ENCODE measurements around the gene ATP5F1D. TPM values are rescaled to one million over a fixed set of nuclear protein-coding genes. Genes with fewer than 3 reads are reported as not detected.

Gene ATP5F1D
- total RNA-seq, 1 experiment from 2014 or later = 179 TPM

GRCh38 chr19:1248139-1248785 lies 6.7 kb downstream of the ATP5F1D start, which contains the start of gene MIDN:
Gene MIDN, plus strand, starts transcription at chr19:1248583. Its CDS starts 1,714 bp downstream, at chr19:1250297.
- Histone ChIP-seq H3K23me2 (ENCODE audit: insufficient read length, low read depth, low read length, poor library complexity, severe bottlenecking) (peaks cover 12% of the 10 kb centered on the region), H3K9me3 (ENCODE audit: control insufficient read depth, low read depth, low read length) (no peaks in the 10 kb centered on the region), H3K27ac (ENCODE audit: insufficient read length, low read depth, low read length) (no peak within 1 kb of the TSS), H3K56ac (ENCODE audit: insufficient read length, low read depth, low read length) (no peak within 1 kb of the TSS), H4K91ac (ENCODE audit: insufficient read length, low read depth, low read length) (no peak within 1 kb of the TSS), H3K4ac (ENCODE audit: low read depth, low read length) (no peak within 1 kb of the TSS; the same call in 1 of the 2 replicates), H3K14ac (ENCODE audit: insufficient read depth, low read length) (peak within 1 kb of the TSS; percentile 90; the same call in 1 of the 2 replicates), H3K79me2 (ENCODE audit: insufficient read depth, low read length) (peaks cover 11% of the 10 kb centered on the region; the same call in 1 of the 2 replicates), H2BK20ac (ENCODE audit: low read depth, low read length, poor library complexity, severe bottlenecking) (no peak within 1 kb of the TSS), H3K9ac (ENCODE audit: extremely low read depth, insufficient read length, low read length) (peak within 1 kb of the TSS; percentile 59), H2BK15ac (ENCODE audit: low read depth, low read length) (no peak within 1 kb of the TSS; the same call in 1 of the 2 replicates), H2BK120ac (ENCODE audit: low read depth, low read length, poor library complexity, severe bottlenecking) (peak within 1 kb of the TSS; percentile 64), H4K5ac (ENCODE audit: insufficient read length, low read depth, low read length) (no peak within 1 kb of the TSS), H3K4me1 (ENCODE audit: insufficient read depth, low read length) (no peaks in the 10 kb centered on the region; the same call in 1 of the 2 replicates), H3K27me3 (ENCODE audit: insufficient read depth, low read length) (no peaks in the 10 kb centered on the region), H2BK5ac (ENCODE audit: insufficient read length, low read length) (no peak within 1 kb of the TSS), H3K23ac (ENCODE audit: insufficient read length, low read depth, low read length) (no peak within 1 kb of the TSS), H3K18ac (ENCODE audit: insufficient read length, low read depth, low read length) (peak within 1 kb of the TSS; percentile 94), H3K4me2 (ENCODE audit: insufficient read depth, insufficient read length, low read length) (peak within 1 kb of the TSS; percentile 4), H2BK12ac (ENCODE audit: insufficient read length, low read depth, low read length) (no peak within 1 kb of the TSS), H3T11ph (ENCODE audit: low read length) (no peak within 1 kb of the TSS), H3K79me1 (ENCODE audit: insufficient read depth, low read depth, low read length, poor library complexity, severe bottlenecking) (no peaks in the 10 kb centered on the region), H2AK5ac (ENCODE audit: insufficient read length, low read length) (no peak within 1 kb of the TSS), H4K20me1 (ENCODE audit: control insufficient read depth, insufficient read depth, insufficient read length) (no peaks in the 10 kb centered on the region), H2AFZ (ENCODE audit: low read length) (no peak within 1 kb of the TSS), H4K8ac (replicated peaks; ENCODE audit: insufficient read length, low read depth, low read length) (no peak within 1 kb of the TSS)
- Mint-ChIP-seq H3K4me3 (peak within 1 kb of the TSS; percentile 81 to 88), H3K27me3 (ENCODE audit: low read depth) (no peaks in the 10 kb centered on the region), H3K9me3 (no peaks in the 10 kb centered on the region), H3K4me1 (peaks cover 2 to 18% of the 10 kb centered on the region in 2 experiments), H3K27ac (peak within 1 kb of the TSS; percentile 82 to 96 (median 95); a peak in 5 of 7 replicates), H3K36me3 (ENCODE audit: insufficient read depth in 1 of 3, low read depth in 3 of 3) (peaks cover 4 to 20% (median 8%) of the 10 kb centered on the region in 3 experiments; a peak in 6 of 7 replicates)
- DNase-seq = peak; percentile 86
- peak; percentile 63 for TF ChIP-seq CTCF (conservative IDR thresholded peaks at IDR 0.05)
- WGBS (ENCODE audit: extremely low coverage, insufficient read length, low lambda C conversion rate) = no CpG with 5 or more reads among the region's 60 CpGs

All from H9 (cell line).